SK-N-SH (cell line): ENCODE measurements around the gene CCDC187.

Source experiments
- CHD2 ChIP-seq: fragments of 150-350 bp; IDR thresholded peaks from 2 replicates; pipeline ENCODE4 v1.6.1; 2018; ENCODE audit warnings: low read length; ENCODE audit not compliant: partially characterized antibody
- EZH2phosphoT487 ChIP-seq: fragments of 200-600 bp; sonication (generic); IDR thresholded peaks from 2 replicates; pipeline ENCODE4 v1.6.1; 2017; ENCODE audit warnings: low read depth, mixed run types, mild to moderate bottlenecking, antibody characterized with exemption, moderate library complexity, borderline replicate concordance
- FOSL2 ChIP-seq: IDR thresholded peaks from 2 replicates; pipeline ENCODE4 v1.4.0; 2012; ENCODE audit warnings: low read depth, mild to moderate bottlenecking, moderate library complexity, borderline replicate concordance
- FOXM1 ChIP-seq: IDR thresholded peaks from 2 replicates; pipeline ENCODE4 v1.4.0; 2012; ENCODE audit warnings: low read depth, mild to moderate bottlenecking
- MEF2A ChIP-seq: IDR thresholded peaks from 2 replicates; pipeline ENCODE4 v1.4.0; 2012; ENCODE audit warnings: low read depth, borderline replicate concordance
- NRF1 ChIP-seq: IDR thresholded peaks from 2 replicates; pipeline ENCODE4 v1.6.1; 2012; ENCODE audit warnings: low read depth, mild to moderate bottlenecking, low read length
- POLR2AphosphoS5 ChIP-seq: IDR thresholded peaks from 2 replicates; pipeline ENCODE4 v1.6.1; 2012; ENCODE audit warnings: low read depth, low read length
- RCOR1 ChIP-seq: fragments of 150-350 bp; IDR thresholded peaks from 2 replicates; pipeline ENCODE4 v1.6.1; 2017; ENCODE audit warnings: antibody characterized with exemption, low read length
- RFX5 ChIP-seq: IDR thresholded peaks from 2 replicates; pipeline ENCODE4 v1.6.1; 2012; ENCODE audit warnings: mild to moderate bottlenecking, improper control_type of control experiment, low read length
- SMC3 ChIP-seq: IDR thresholded peaks from 2 replicates; pipeline ENCODE4 v1.6.1; 2012; ENCODE audit warnings: low read depth, low read length, improper control_type of control experiment
- TEAD4 ChIP-seq: IDR thresholded peaks from 2 replicates; pipeline ENCODE4 v1.4.0; 2012; ENCODE audit warnings: mild to moderate bottlenecking, borderline replicate concordance; ENCODE audit not compliant: insufficient read depth
- YY1 ChIP-seq: IDR thresholded peaks from 2 replicates; pipeline ENCODE4 v1.4.0; 2012; ENCODE audit warnings: low read depth, mild to moderate bottlenecking
- TF ChIP-seq, protein P1 (sequence below): fragments of 200-600 bp; sonication (generic); IDR thresholded peaks from 2 replicates; pipeline ENCODE4 v1.6.1; 2017; ENCODE audit warnings: antibody characterized with exemption, mild to moderate bottlenecking, moderate library complexity
- TF ChIP-seq, protein P2 (sequence below): IDR thresholded peaks from 2 replicates; pipeline ENCODE4 v1.4.0; 2012; ENCODE audit warnings: low read depth, borderline replicate concordance

DNA sequence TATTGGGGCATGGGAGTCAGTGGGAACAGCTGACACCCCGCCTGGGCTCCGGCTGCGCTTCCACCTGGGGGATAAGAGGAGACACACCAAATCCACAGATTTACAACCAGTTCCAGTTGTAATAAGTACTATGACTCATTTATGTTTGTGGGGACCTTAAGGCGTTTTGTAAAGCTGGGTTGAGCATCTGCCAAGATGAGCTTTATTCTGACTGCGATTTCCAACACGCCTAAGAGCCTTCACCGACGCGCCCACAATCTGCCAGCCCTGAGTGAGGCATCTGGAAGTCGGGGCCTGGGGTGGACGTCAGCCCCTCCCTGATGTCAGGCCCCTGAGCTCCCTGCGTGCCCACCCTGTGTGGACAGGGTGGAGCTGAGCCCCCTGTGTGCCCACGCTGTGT, 84.6 kb downstream of the CCDC187 start:
- TF ChIP-seq RFX5 (no peak), MEF2A (no peak), FOSL2 (no peak), CHD2 (no peak), POLR2AphosphoS5 (no peak), YY1 (no peak), SMC3 (no peak), FOXM1 (no peak), EZH2phosphoT487 (no peak), NRF1 (no peak), TEAD4 (no peak), RCOR1 (no peak)
- TF ChIP-seq, protein P1, sequence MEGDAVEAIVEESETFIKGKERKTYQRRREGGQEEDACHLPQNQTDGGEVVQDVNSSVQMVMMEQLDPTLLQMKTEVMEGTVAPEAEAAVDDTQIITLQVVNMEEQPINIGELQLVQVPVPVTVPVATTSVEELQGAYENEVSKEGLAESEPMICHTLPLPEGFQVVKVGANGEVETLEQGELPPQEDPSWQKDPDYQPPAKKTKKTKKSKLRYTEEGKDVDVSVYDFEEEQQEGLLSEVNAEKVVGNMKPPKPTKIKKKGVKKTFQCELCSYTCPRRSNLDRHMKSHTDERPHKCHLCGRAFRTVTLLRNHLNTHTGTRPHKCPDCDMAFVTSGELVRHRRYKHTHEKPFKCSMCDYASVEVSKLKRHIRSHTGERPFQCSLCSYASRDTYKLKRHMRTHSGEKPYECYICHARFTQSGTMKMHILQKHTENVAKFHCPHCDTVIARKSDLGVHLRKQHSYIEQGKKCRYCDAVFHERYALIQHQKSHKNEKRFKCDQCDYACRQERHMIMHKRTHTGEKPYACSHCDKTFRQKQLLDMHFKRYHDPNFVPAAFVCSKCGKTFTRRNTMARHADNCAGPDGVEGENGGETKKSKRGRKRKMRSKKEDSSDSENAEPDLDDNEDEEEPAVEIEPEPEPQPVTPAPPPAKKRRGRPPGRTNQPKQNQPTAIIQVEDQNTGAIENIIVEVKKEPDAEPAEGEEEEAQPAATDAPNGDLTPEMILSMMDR, result no peak
- TF ChIP-seq, protein P2, sequence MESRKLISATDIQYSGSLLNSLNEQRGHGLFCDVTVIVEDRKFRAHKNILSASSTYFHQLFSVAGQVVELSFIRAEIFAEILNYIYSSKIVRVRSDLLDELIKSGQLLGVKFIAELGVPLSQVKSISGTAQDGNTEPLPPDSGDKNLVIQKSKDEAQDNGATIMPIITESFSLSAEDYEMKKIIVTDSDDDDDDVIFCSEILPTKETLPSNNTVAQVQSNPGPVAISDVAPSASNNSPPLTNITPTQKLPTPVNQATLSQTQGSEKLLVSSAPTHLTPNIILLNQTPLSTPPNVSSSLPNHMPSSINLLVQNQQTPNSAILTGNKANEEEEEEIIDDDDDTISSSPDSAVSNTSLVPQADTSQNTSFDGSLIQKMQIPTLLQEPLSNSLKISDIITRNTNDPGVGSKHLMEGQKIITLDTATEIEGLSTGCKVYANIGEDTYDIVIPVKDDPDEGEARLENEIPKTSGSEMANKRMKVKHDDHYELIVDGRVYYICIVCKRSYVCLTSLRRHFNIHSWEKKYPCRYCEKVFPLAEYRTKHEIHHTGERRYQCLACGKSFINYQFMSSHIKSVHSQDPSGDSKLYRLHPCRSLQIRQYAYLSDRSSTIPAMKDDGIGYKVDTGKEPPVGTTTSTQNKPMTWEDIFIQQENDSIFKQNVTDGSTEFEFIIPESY, result no peak
